NCI-H187 treated with DMSO at 0.1 percent for 48 hours (cell line): ENCODE results near the gene POGLUT3.

Experiments used
- DNase-seq: peaks from one replicate; lab custom pipeline; 2025; lab: John Stamatoyannopoulos, UW

Gene POGLUT3

GRCh38 chr11:108500721-108501120 is 2.5 kb upstream of the POGLUT3 start:
- DNase-seq: no peak

GRCh38 chr11:108500169-108500568 is 2.0 kb upstream of the POGLUT3 start:
- no peak for DNase-seq

- no peak for DNase-seq
Observed at GRCh38 chr11:108498816-108499408, 728 bp upstream of the POGLUT3 start.

GRCh38 chr11:108497317-108498045 is 703 bp downstream of the POGLUT3 start:
- no peak for DNase-seq

GRCh38 chr11:108496643-108497256 is 1.4 kb downstream of the POGLUT3 start:
- DNase-seq: no peak

GRCh38 chr11:108495326-108495725 is 2.9 kb downstream of the POGLUT3 start:
- no peak for DNase-seq

- DNase-seq: no peak
Observed at GRCh38 chr11:108494182-108494581, 4.0 kb downstream of the POGLUT3 start.

- DNase-seq: no peak
Observed at GRCh38 chr11:108491936-108492335, 6.2 kb downstream of the POGLUT3 start.

- no peak for DNase-seq
Observed at GRCh38 chr11:108486828-108487227, 11.4 kb downstream of the POGLUT3 start.

GRCh38 chr11:108486331-108486730 is 11.9 kb downstream of the POGLUT3 start:
- DNase-seq: no peak

GRCh38 chr11:108483163-108483562 is 15.0 kb downstream of the POGLUT3 start:
- no peak for DNase-seq

GRCh38 chr11:108474664-108475463 is 23.3 kb downstream of the POGLUT3 start:
- DNase-seq: no peak

- no peak for DNase-seq
Observed at GRCh38 chr11:108472681-108473080, 25.5 kb downstream of the POGLUT3 start.

GRCh38 chr11:108468478-108468864 is 29.7 kb downstream of the POGLUT3 start:
- DNase-seq: no peak

GRCh38 chr11:108467091-108467823 is 30.9 kb downstream of the POGLUT3 start, which contains the start of gene C11orf65:
Gene C11orf65, minus strand, starts transcription at chr11:108467529. Its CDS starts 5,970 bp downstream, at chr11:108461559.
- DNase-seq: peak; percentile 89

- no peak for DNase-seq
Observed at GRCh38 chr11:108466405-108466804, 31.8 kb downstream of the POGLUT3 start.

GRCh38 chr11:108453207-108453835 is 44.9 kb downstream of the POGLUT3 start:
- DNase-seq: no peak
